Endothelial cell of umbilical vein (primary cell): ENCODE measurements around the gene AMH. TPM values are rescaled to one million over a fixed set of nuclear protein-coding genes. Genes with fewer than 3 reads are reported as not detected.

Source experiments
- BruUV-seq: library from RNA; stranded (reverse); fragments of 400-500 nt; replicated peaks from 2 replicates; lab custom pipeline; 2021; lab: Mats Ljungman, UMichigan
- CTCF ChIA-PET: fragments of 300-600, 350-600 bp; sonication (Branson Sonifier 250); formaldehyde crosslinking; loops from one replicate; lab custom pipeline; 2021; ENCODE audit warnings: antibody characterized with exemption, inconsistent platforms; lab: Charles Lee
- POLR2A ChIA-PET: fragments of 300-600, 350-600 bp; sonication (Branson Sonifier 250); formaldehyde crosslinking; loops from one replicate; lab custom pipeline; 2021; ENCODE audit warnings: antibody characterized with exemption, inconsistent platforms; lab: Charles Lee
- DNase-seq: peaks from one replicate; pipeline ENCODE4 v3.0.0-alpha.2; 2011; ENCODE audit warnings: low read depth, low spot score
- FAIRE-seq: peaks from 2 replicates; lab custom pipeline; 2011; peaks lifted over from hg19 to GRCh38; lab: Jason Lieb, UNC
- H2AFZ ChIP-seq: 2 replicates; pipeline ENCODE4 v1.6.0; 2012; ENCODE audit warnings: low read depth, low read length, control low read depth, inconsistent platforms
- H3K27ac ChIP-seq: 2 replicates; pipeline ENCODE4 v1.5.1; 2011; ENCODE audit warnings: low read depth, mild to moderate bottlenecking, control low read depth, low read length, moderate library complexity; ENCODE audit not compliant: insufficient read depth
- H3K27me3 ChIP-seq, 2 experiments: 2 replicates each; pipeline versions ENCODE4 v1.6.0 to v1.6.1; 2011; ENCODE audit warnings: low read length in 2 of 2, mixed read lengths in 1 of 2; ENCODE audit not compliant: control insufficient read depth in 2 of 2, insufficient read depth in 2 of 2
- H3K36me3 ChIP-seq, 2 experiments: 2 replicates in 1 of 2; 3 replicates in 1 of 2; pipeline ENCODE4 v1.5.1; 2011; ENCODE audit warnings: low read length in 2 of 2, mild to moderate bottlenecking in 1 of 2, moderate library complexity in 1 of 2; ENCODE audit not compliant: control insufficient read depth in 2 of 2, insufficient read depth in 2 of 2; ENCODE audit errors: extremely low read depth in 1 of 2
- H3K4me1 ChIP-seq: 3 replicates; pipeline ENCODE4 v1.5.1; 2011; ENCODE audit warnings: mild to moderate bottlenecking, low read length; ENCODE audit not compliant: control insufficient read depth, insufficient read depth; ENCODE audit errors: extremely low read depth
- H3K4me2 ChIP-seq: 2 replicates; pipeline ENCODE4 v1.6.1; 2011; ENCODE audit warnings: low read length, control low read depth, mixed read lengths; ENCODE audit not compliant: insufficient read depth
- H3K4me3 ChIP-seq, 3 experiments: fragments of 200-600 bp in 1 of 3; sonication (generic), shearing (Covaris generic) in 1 of 3; replicated peaks in 1 of 3; 2 replicates each; pipeline ENCODE4 v1.5.1; 2011 to 2016; ENCODE audit warnings: control low read depth in 3 of 3, low read length in 3 of 3, mild to moderate bottlenecking in 2 of 3, inconsistent platforms in 1 of 3, low read depth in 1 of 3, moderate library complexity in 1 of 3; ENCODE audit not compliant: insufficient read depth in 1 of 3
- H3K79me2 ChIP-seq: 2 replicates; pipeline ENCODE4 v1.6.0; 2012; ENCODE audit warnings: low read length, inconsistent platforms; ENCODE audit not compliant: control insufficient read depth, insufficient read depth
- H3K9ac ChIP-seq: replicated peaks from 2 replicates; pipeline ENCODE3; 2011; ENCODE audit warnings: low read length, control low read depth; ENCODE audit not compliant: insufficient read depth; ENCODE audit errors: extremely low read depth
- H3K9me1 ChIP-seq: replicated peaks from 3 replicates; pipeline ENCODE4 v1.6.0; 2011; ENCODE audit warnings: mild to moderate bottlenecking, low read length; ENCODE audit not compliant: control insufficient read depth, insufficient read depth; ENCODE audit errors: extremely low read depth
- H3K9me3 ChIP-seq: replicated peaks from 2 replicates; pipeline ENCODE4 v1.5.1; 2012; ENCODE audit warnings: low read length, inconsistent platforms; ENCODE audit not compliant: control insufficient read depth, insufficient read depth
- H4K20me1 ChIP-seq: replicated peaks from 2 replicates; pipeline ENCODE3; 2011; ENCODE audit warnings: mild to moderate bottlenecking, low read length; ENCODE audit not compliant: control insufficient read depth, insufficient read depth; ENCODE audit errors: extremely low read depth
- CTCF ChIP-seq, 2 donors: IDR thresholded peaks; 1 replicate in 1 of 2; 2 replicates in 1 of 2; pipeline ENCODE4 v1.5.1; 2011; ENCODE audit warnings: low read length in 2 of 2, mild to moderate bottlenecking in 2 of 2, moderate library complexity in 2 of 2, control low read depth in 1 of 2, inconsistent platforms in 1 of 2, low read depth in 1 of 2; ENCODE audit not compliant: insufficient read depth in 1 of 2; ENCODE audit errors: extremely low read depth in 1 of 2
- EZH2 ChIP-seq: IDR thresholded peaks from 2 replicates; pipeline ENCODE4 v1.6.1; 2012; ENCODE audit warnings: borderline replicate concordance, low read depth, mild to moderate bottlenecking, moderate library complexity, low read length, inconsistent platforms; ENCODE audit not compliant: severe bottlenecking
- FOS ChIP-seq: IDR thresholded peaks from 2 replicates; pipeline ENCODE4 v1.6.1; 2011; ENCODE audit warnings: mild to moderate bottlenecking, low read length, moderate library complexity, borderline replicate concordance; ENCODE audit not compliant: insufficient read depth
- GATA2 ChIP-seq: IDR thresholded peaks from 2 replicates; pipeline ENCODE4 v1.7.0; 2011; ENCODE audit warnings: low read depth, mild to moderate bottlenecking, moderate library complexity, mixed read lengths, low read length; ENCODE audit not compliant: insufficient read length, insufficient read depth
- JUN ChIP-seq: IDR thresholded peaks from 2 replicates; pipeline ENCODE4 v1.6.1; 2011; ENCODE audit warnings: borderline replicate concordance, low read depth; ENCODE audit not compliant: insufficient read length, insufficient read depth
- MYC ChIP-seq: IDR thresholded peaks from one replicate; pipeline ENCODE4 v1.6.1; 2011; ENCODE audit warnings: mild to moderate bottlenecking, low read depth, low read length
- POLR2A ChIP-seq: IDR thresholded peaks from 2 replicates; pipeline ENCODE4 v1.6.1; 2012; ENCODE audit warnings: low read depth, mild to moderate bottlenecking, control low read depth, low read length
- POLR2AphosphoS5 ChIP-seq: IDR thresholded peaks from 2 replicates; pipeline ENCODE4 v1.6.1; 2012; ENCODE audit warnings: low read depth, mild to moderate bottlenecking, control low read depth, low read length, moderate library complexity; ENCODE audit not compliant: insufficient read depth
- dilution Hi-C: fragments of 300-500 bp; cut with MboI; formaldehyde crosslinking; loops from one replicate; pipeline ENCODE4 v1.15.0; 2019; ENCODE audit warnings: low sequenced_read_pairs; ENCODE audit not compliant: extremely low pct_ligation_motif_present
- intact Hi-C: fragments of 100-400 bp; cut with micrococcal nuclease; formaldehyde crosslinking; loops from one replicate; pipeline ENCODE4 v1.10.0; 2022
- polyA plus RNA-seq, 4 experiments: library from polyadenylated mRNA; depleted of rRNA in 3 of 4; stranded (reverse) in 3 of 4; unstranded in 1 of 4; fragments of >200 nt; gene quantifications; 2 replicates each; pipeline versions ENCODE4 v1.2.1 to v1.2.3, GENCODE V29; 2011 to 2012; ENCODE audit warnings: missing spikeins in 1 of 4
- total RNA-seq: library from RNA; stranded (reverse); gene quantifications from 2 replicates; pipeline ENCODE4 v1.2.3, GENCODE V29; 2021
- TF ChIP-seq, protein P1 (sequence below): IDR thresholded peaks from 2 replicates; pipeline ENCODE4 v1.6.1; 2011; ENCODE audit not compliant: insufficient read depth, insufficient read length

The AMH gene
- total and polyA plus RNA-seq, 2 donors (not counting 3 experiments of a cell fraction or from before 2014, with no cell fraction given), result 3.3 to 9.6 TPM

GRCh38 chr19:2244125-2244411 lies 5.1 kb upstream of the AMH start:
- POLR2A ChIA-PET, result no interaction called here
- dilution Hi-C loops, result no loop called here
- H4K20me1 ChIP-seq, result no peaks in the 10 kb centered on the region
- CTCF ChIA-PET, result no interaction called here
- peaks cover 29% of the 10 kb centered on the region for H3K4me1 ChIP-seq
- H3K79me2 ChIP-seq, result peaks cover 46% of the 10 kb centered on the region
- H3K27ac ChIP-seq, result no peak overlapping the region
- H3K9me1 ChIP-seq, result no peaks in the 10 kb centered on the region
- H2AFZ ChIP-seq, result no peak overlapping the region
- H3K4me3 ChIP-seq, result no peak overlapping the region
- H3K27me3 ChIP-seq, result no peaks in the 10 kb centered on the region
- H3K36me3 ChIP-seq, result peaks cover 25 to 52% of the 10 kb centered on the region in 2 experiments
- no peak for DNase-seq
- no TSS peak for BruUV-seq
- no peak overlapping the region for H3K4me2 ChIP-seq
- no peak for FAIRE-seq
- H3K9ac ChIP-seq, result no peak overlapping the region
- no peaks in the 10 kb centered on the region for H3K9me3 ChIP-seq
- TF ChIP-seq GATA2 (no peak), CTCF (IDR thresholded peaks at IDR 0.05; ENCODE audit: extremely low read depth in 1 of 2, insufficient read depth in 1 of 2, low read depth in 1 of 2, low read length in 2 of 2) (no peak), EZH2 (no peak), POLR2A (no peak), POLR2AphosphoS5 (no peak), FOS (no peak), MYC (no peak), JUN (no peak)
- TF ChIP-seq, protein P1, sequence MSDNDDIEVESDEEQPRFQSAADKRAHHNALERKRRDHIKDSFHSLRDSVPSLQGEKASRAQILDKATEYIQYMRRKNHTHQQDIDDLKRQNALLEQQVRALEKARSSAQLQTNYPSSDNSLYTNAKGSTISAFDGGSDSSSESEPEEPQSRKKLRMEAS, result no peak
- intact Hi-C loops, result no loop called here
